Measurements from ENCODE around the gene ROR1.

Gene ROR1

GRCh38 chr1:63971557-63971956 is 197.7 kb downstream of the ROR1 start:
- H3K9me3 ChIP-seq (ENCODE audit: low read length) = no peaks in the 10 kb centered on the region
- H3K27ac ChIP-seq (ENCODE audit: low read depth, low read length) = no peak overlapping the region
- peaks cover 9% of the 10 kb centered on the region for H3K4me1 ChIP-seq (ENCODE audit: insufficient read depth, low read length)
- no peaks in the 10 kb centered on the region for H3K36me3 ChIP-seq (ENCODE audit: insufficient read depth, low read length)
- H3K27me3 ChIP-seq (ENCODE audit: control insufficient read depth in 1 of 2, insufficient read depth in 2 of 2, low read length in 2 of 2) = no peaks in the 10 kb centered on the region
- H3K4me3 ChIP-seq (ENCODE audit: low read depth in 1 of 2, low read length in 2 of 2) = no peak overlapping the region
- no peak overlapping the region for H3K9ac ChIP-seq (ENCODE audit: low read length)

DNA sequence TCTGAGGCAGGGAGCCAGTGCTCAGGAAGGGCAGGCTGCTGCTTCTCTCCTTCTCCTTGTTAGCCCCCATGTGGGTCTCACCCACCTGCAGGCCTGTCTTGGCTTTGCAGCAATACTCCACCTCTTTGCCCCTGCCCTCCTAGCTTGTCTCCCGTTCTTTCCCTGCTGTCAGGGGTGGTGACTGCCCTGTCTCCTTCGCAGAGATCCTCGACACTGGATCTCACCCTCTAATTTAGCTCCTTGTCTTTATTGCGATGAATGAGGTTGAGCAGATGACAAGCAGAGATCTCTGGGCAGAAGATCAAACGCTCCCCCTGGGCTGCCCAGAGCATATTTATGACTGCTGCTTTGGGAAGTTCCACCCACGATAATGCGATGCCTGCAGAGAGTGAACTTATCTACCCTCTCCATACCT is 199.2 kb downstream of the ROR1 start:
- Histone ChIP-seq H3K9ac (ENCODE audit: low read length) (no peak overlapping the region), H3K4me3 (ENCODE audit: low read depth in 1 of 2, low read length in 2 of 2) (no peak overlapping the region), H3K27ac (ENCODE audit: low read depth, low read length) (no peak overlapping the region), H3K9me3 (ENCODE audit: low read length) (no peaks in the 10 kb centered on the region), H3K27me3 (ENCODE audit: control insufficient read depth in 1 of 2, insufficient read depth in 2 of 2, low read length in 2 of 2) (no peaks in the 10 kb centered on the region), H3K4me1 (ENCODE audit: insufficient read depth, low read length) (peaks cover 9% of the 10 kb centered on the region), H3K36me3 (ENCODE audit: insufficient read depth, low read length) (no peaks in the 10 kb centered on the region)

DNA sequence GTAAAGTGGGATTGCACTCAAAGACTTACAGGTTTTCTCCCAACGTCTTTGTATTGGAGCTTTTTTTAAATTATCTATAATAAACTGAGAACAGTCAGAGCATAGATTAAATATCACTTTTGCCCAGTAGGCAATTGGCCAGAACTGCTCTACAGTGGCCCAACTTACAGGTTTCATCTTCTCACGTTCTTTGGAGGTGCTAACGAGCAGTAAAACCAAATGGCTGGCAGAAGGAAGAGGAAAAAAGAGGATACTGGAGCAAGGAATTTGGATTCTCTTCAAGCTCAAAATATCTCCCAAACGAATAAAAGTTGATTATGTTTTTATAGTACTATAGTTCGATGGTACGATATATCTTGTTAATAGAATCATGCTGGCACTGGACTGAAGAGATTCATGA is 201.1 kb downstream of the ROR1 start:
- Histone ChIP-seq H3K9ac (ENCODE audit: low read length) (no peak overlapping the region), H3K4me1 (ENCODE audit: insufficient read depth, low read length) (peaks cover 9% of the 10 kb centered on the region), H3K27ac (ENCODE audit: low read depth, low read length) (no peak overlapping the region), H3K36me3 (ENCODE audit: insufficient read depth, low read length) (no peaks in the 10 kb centered on the region), H3K27me3 (ENCODE audit: control insufficient read depth in 1 of 2, insufficient read depth in 2 of 2, low read length in 2 of 2) (no peaks in the 10 kb centered on the region), H3K4me3 (ENCODE audit: low read depth in 1 of 2, low read length in 2 of 2) (no peak overlapping the region), H3K9me3 (ENCODE audit: low read length) (no peaks in the 10 kb centered on the region)

DNA sequence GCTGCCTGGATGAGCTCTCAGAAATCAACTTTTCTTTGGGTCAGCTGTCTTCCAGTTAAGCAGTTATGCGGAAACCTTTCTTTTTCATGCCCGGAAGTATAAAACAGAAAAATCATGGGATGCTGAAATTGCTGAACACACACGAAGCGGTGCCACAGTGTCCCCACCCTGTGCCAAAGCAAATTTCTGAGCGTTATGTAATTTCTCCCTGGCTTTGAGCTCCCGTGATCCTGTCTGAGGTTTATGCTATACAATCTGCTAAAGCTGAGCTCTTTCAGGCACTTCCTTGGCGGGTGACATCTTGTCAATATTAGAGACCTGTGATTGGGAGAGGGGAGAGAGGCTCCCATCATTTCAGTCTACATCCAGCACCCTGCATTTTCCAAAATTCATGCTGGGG is 201.7 kb downstream of the ROR1 start:
- no peaks in the 10 kb centered on the region for H3K36me3 ChIP-seq (ENCODE audit: insufficient read depth, low read length)
- H3K4me3 ChIP-seq (ENCODE audit: low read depth in 1 of 2, low read length in 2 of 2) = no peak overlapping the region
- H3K27ac ChIP-seq (ENCODE audit: low read depth, low read length) = no peak overlapping the region
- no peaks in the 10 kb centered on the region for H3K27me3 ChIP-seq (ENCODE audit: control insufficient read depth in 1 of 2, insufficient read depth in 2 of 2, low read length in 2 of 2)
- no peaks in the 10 kb centered on the region for H3K9me3 ChIP-seq (ENCODE audit: low read length)
- H3K9ac ChIP-seq (ENCODE audit: low read length) = no peak overlapping the region
- peaks cover 9% of the 10 kb centered on the region for H3K4me1 ChIP-seq (ENCODE audit: insufficient read depth, low read length)

- no peak overlapping the region for H3K9ac ChIP-seq (ENCODE audit: low read length)
- H3K9me3 ChIP-seq (ENCODE audit: low read length) = no peaks in the 10 kb centered on the region
- H3K27ac ChIP-seq (ENCODE audit: low read depth, low read length) = no peak overlapping the region
- no peaks in the 10 kb centered on the region for H3K27me3 ChIP-seq (ENCODE audit: control insufficient read depth in 1 of 2, insufficient read depth in 2 of 2, low read length in 2 of 2)
- no peaks in the 10 kb centered on the region for H3K36me3 ChIP-seq (ENCODE audit: insufficient read depth, low read length)
- H3K4me1 ChIP-seq (ENCODE audit: insufficient read depth, low read length) = peaks cover 9% of the 10 kb centered on the region
- no peak overlapping the region for H3K4me3 ChIP-seq (ENCODE audit: low read depth in 1 of 2, low read length in 2 of 2)
Observed at GRCh38 chr1:63976006-63976405, 202.2 kb downstream of the ROR1 start.

DNA sequence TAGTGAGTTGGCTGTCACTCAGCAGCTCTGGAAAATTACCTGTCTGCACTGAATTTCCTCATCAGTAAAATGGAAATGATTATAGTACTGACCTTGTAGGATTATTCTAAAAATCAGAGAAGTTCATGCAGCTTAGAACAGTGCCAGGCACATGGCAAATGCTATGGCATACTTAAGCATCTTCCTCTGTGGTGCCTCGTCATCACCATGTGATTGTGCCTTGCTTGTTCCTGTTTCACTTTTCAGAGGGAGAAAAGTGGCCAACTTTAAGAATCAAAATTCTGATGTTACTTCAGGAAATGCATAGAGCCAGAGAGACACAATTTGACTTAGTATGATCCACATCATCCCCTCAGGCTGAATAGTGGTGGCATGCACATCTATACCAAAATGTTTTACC is 203.6 kb downstream of the ROR1 start:
- H3K36me3 ChIP-seq (ENCODE audit: insufficient read depth, low read length) = no peaks in the 10 kb centered on the region
- no peaks in the 10 kb centered on the region for H3K27me3 ChIP-seq (ENCODE audit: control insufficient read depth in 1 of 2, insufficient read depth in 2 of 2, low read length in 2 of 2)
- no peak overlapping the region for H3K4me3 ChIP-seq (ENCODE audit: low read depth in 1 of 2, low read length in 2 of 2)
- no peak overlapping the region for H3K27ac ChIP-seq (ENCODE audit: low read depth, low read length)
- no peaks in the 10 kb centered on the region for H3K9me3 ChIP-seq (ENCODE audit: low read length)
- no peak overlapping the region for H3K9ac ChIP-seq (ENCODE audit: low read length)
- peaks cover 9% of the 10 kb centered on the region for H3K4me1 ChIP-seq (ENCODE audit: insufficient read depth, low read length)

DNA sequence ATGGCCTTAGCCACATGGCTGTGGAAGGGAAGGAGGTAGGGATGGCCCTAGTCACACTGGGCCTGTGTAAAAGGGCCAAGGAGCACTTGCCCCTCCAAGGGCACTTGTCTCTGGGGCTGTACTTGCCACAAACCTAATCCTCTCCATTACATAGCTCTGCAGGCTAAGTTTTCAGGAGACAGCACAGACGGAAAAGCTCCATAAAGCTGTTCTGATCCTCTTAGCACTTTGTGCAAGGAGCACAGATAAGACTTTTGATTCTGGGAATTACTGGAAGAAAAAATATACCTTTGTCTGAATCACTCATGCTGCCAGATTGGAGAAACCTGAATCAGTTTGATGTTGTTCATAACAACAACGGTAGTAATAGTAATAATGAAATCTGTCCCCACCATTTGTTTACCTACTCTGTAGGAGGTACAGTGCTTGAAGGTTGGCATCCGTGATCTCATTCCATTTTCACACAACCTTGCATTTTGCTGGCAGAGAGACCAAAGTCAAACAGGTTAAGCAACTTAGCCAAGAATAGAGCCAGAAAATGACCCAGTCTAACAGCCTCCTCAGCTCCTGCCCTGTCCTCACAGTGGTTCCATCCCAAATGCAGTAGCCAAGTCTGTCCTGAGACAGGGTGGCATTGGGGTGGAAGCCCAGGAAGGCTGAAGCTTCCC is 207.1 kb downstream of the ROR1 start:
- Histone ChIP-seq H3K27ac (ENCODE audit: low read depth, low read length) (no peak overlapping the region), H3K4me1 (ENCODE audit: insufficient read depth, low read length) (peaks cover 9% of the 10 kb centered on the region), H3K36me3 (ENCODE audit: insufficient read depth, low read length) (no peaks in the 10 kb centered on the region)

GRCh38 chr1:63981408-63981773 is 207.6 kb downstream of the ROR1 start:
- Histone ChIP-seq H3K9ac (ENCODE audit: low read length) (no peak overlapping the region), H3K9me3 (ENCODE audit: low read length) (no peaks in the 10 kb centered on the region), H3K27ac (ENCODE audit: low read depth, low read length) (no peak overlapping the region), H3K36me3 (ENCODE audit: insufficient read depth, low read length) (no peaks in the 10 kb centered on the region), H3K4me1 (ENCODE audit: insufficient read depth, low read length) (peaks cover 9% of the 10 kb centered on the region), H3K27me3 (ENCODE audit: control insufficient read depth in 1 of 2, insufficient read depth in 2 of 2, low read length in 2 of 2) (no peaks in the 10 kb centered on the region), H3K4me3 (ENCODE audit: low read depth in 1 of 2, low read length in 2 of 2) (no peak overlapping the region)

More for the DNA sequence above, 207.1 kb downstream of the ROR1 start:
- H3K9me3 ChIP-seq (ENCODE audit: low read length) = no peaks in the 10 kb centered on the region
- no peaks in the 10 kb centered on the region for H3K27me3 ChIP-seq (ENCODE audit: control insufficient read depth in 1 of 2, insufficient read depth in 2 of 2, low read length in 2 of 2)
- no peak overlapping the region for H3K9ac ChIP-seq (ENCODE audit: low read length)
- H3K4me3 ChIP-seq (ENCODE audit: low read depth in 1 of 2, low read length in 2 of 2) = no peak overlapping the region

- Histone ChIP-seq H3K27me3 (ENCODE audit: control insufficient read depth in 1 of 2, insufficient read depth in 2 of 2, low read length in 2 of 2) (no peaks in the 10 kb centered on the region), H3K9me3 (ENCODE audit: low read length) (no peaks in the 10 kb centered on the region), H3K4me3 (ENCODE audit: low read depth in 1 of 2, low read length in 2 of 2) (no peak overlapping the region), H3K4me1 (ENCODE audit: insufficient read depth, low read length) (peaks cover 12% of the 10 kb centered on the region), H3K36me3 (ENCODE audit: insufficient read depth, low read length) (no peaks in the 10 kb centered on the region), H3K9ac (ENCODE audit: low read length) (no peak overlapping the region), H3K27ac (ENCODE audit: low read depth, low read length) (no peak overlapping the region)
Observed at GRCh38 chr1:63982201-63982600, 208.4 kb downstream of the ROR1 start.

DNA sequence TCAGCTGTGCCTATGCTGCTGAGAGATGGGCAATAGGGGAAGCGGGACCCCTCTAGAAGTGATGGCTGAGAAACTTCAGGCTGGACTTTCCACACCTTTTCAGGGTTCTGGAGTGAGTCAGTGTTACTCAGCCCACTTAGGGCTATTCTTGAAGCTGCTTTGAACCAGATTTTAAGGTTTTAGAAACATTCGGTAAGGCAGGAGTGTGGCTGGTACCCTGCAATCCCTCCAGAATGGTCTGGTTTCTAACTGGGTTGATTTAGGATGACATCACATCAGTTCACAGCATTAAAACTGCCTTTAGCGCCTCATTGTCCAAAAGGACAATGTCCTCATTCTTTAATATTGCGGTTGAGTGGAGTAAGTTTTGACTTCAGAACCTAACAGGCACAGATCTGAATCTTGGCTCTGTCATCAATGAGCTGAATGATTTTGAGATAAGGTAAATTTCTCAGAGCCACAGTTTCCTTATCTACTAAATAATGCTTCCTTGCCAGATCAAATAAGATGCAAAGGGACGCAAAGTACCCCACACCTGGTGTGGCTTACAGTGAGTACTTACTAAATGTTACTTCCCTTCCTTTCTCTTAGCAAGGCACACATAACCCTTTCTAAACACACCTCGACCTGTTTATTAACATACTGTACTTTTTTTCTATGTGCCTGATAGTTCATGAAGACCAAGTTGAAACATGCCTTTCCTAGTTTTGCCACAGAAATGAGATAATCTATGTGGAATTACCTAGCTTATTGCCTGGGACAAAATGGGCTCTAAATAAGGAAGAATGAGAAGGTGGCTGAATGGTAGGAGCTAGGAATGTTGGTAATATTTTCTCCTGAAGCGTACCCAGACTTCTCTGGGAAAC is 209.8 kb downstream of the ROR1 start:
- peaks cover 18% of the 10 kb centered on the region for H3K4me1 ChIP-seq (ENCODE audit: insufficient read depth, low read length)
- no peaks in the 10 kb centered on the region for H3K36me3 ChIP-seq (ENCODE audit: insufficient read depth, low read length)
- no peaks in the 10 kb centered on the region for H3K27me3 ChIP-seq (ENCODE audit: control insufficient read depth in 1 of 2, insufficient read depth in 2 of 2, low read length in 2 of 2)
- H3K27ac ChIP-seq (ENCODE audit: low read depth, low read length) = no peak overlapping the region
- H3K4me3 ChIP-seq (ENCODE audit: low read depth in 1 of 2, low read length in 2 of 2) = no peak overlapping the region
- H3K9me3 ChIP-seq (ENCODE audit: low read length) = no peaks in the 10 kb centered on the region
- no peak overlapping the region for H3K9ac ChIP-seq (ENCODE audit: low read length)

DNA sequence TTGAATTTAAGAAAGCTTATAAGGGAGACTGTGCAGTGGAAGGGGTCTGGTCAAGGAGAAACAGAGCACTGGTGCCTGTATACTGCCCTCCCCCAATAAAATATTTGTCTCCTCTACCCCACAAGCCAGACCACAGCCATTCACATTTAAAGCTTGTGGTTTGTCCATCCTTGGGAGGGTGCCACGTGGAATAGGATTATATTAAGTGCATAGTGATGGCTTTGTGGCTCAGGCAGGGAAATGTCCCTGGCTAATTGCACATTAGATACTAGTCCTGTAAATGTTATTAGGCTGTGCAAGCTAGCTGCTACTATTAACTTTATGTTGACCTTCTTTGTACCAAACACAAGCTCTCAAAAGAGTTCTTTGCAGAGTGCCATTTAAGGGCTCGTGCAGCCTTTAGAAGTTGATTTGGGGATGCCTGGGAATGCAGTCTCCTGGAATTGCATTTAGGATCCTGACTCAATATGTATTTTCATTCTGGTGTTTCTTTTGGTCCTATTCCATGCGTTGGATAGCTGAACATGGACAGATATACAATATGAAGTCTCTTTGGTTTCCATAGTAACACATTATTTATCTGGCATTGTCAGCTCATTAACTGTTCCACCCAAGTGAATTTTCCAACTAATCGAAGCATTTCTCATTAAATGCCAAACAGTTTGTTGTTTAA is 210.6 kb downstream of the ROR1 start:
- Histone ChIP-seq H3K27ac (ENCODE audit: low read depth, low read length) (no peak overlapping the region), H3K4me3 (ENCODE audit: low read depth in 1 of 2, low read length in 2 of 2) (no peak overlapping the region), H3K36me3 (ENCODE audit: insufficient read depth, low read length) (no peaks in the 10 kb centered on the region), H3K4me1 (ENCODE audit: insufficient read depth, low read length) (peaks cover 18% of the 10 kb centered on the region), H3K27me3 (ENCODE audit: control insufficient read depth in 1 of 2, insufficient read depth in 2 of 2, low read length in 2 of 2) (no peaks in the 10 kb centered on the region), H3K9me3 (ENCODE audit: low read length) (no peaks in the 10 kb centered on the region), H3K9ac (ENCODE audit: low read length) (no peak overlapping the region)
